Body of pancreas (tissue), 4 donors: ENCODE data around the gene ARID1B.

Source experiments
- CTCF ChIP-seq, 7 experiments: fragments of 450-650 bp in 4 of 7; fragments of 200-600 bp in 3 of 7; sonication (generic) in 3 of 7; IDR thresholded peaks; one replicate each; pipeline ENCODE4 v1.5.1; 2016 to 2019; ENCODE audit warnings: antibody characterized with exemption in 7 of 7
- POLR2A ChIP-seq, 3 donors: fragments of 450-650 bp; IDR thresholded peaks; one replicate each; pipeline ENCODE4 v1.6.1; 2016; ENCODE audit warnings: antibody characterized with exemption in 3 of 3, mild to moderate bottlenecking in 2 of 3

- no peak for TF ChIP-seq CTCF (IDR thresholded peaks at IDR 0.05)
- no peak for TF ChIP-seq POLR2A (IDR thresholded peaks at IDR 0.05)
These were observed 283.3 kb downstream of the ARID1B start for GRCh38 chr6:157060440-157060952.
